Measurements from ENCODE around the gene C2CD2.

C2CD2 gene

GRCh38 chr21:41980561-41980960, 26.7 kb upstream of the C2CD2 start:
- no peak overlapping the region for H3K4me3 ChIP-seq (ENCODE audit: low read length)
- TF ChIP-seq ZNF274 (IDR thresholded peaks at IDR 0.05; ENCODE audit: low read depth, low read length): no peak

- no peak for TF ChIP-seq ZNF274 (IDR thresholded peaks at IDR 0.05; ENCODE audit: low read depth, low read length)
- H3K4me3 ChIP-seq (ENCODE audit: low read length): no peak overlapping the region
Measured at GRCh38 chr21:41979751-41980369, 26.0 kb upstream of the C2CD2 start.

- no peak for TF ChIP-seq ZNF274 (IDR thresholded peaks at IDR 0.05; ENCODE audit: low read depth, low read length)
- H3K4me3 ChIP-seq (ENCODE audit: low read length): no peak overlapping the region
Measured at GRCh38 chr21:41979335-41979734, 25.5 kb upstream of the C2CD2 start.

- no peak overlapping the region for H3K4me3 ChIP-seq (ENCODE audit: low read length)
- no peak for TF ChIP-seq ZNF274 (IDR thresholded peaks at IDR 0.05; ENCODE audit: low read depth, low read length)
Measured at GRCh38 chr21:41977034-41977950, 23.5 kb upstream of the C2CD2 start.

GRCh38 chr21:41976611-41977010, 22.8 kb upstream of the C2CD2 start:
- no peak for TF ChIP-seq ZNF274 (IDR thresholded peaks at IDR 0.05; ENCODE audit: low read depth, low read length)
- no peak overlapping the region for H3K4me3 ChIP-seq (ENCODE audit: low read length)

- no peak overlapping the region for H3K4me3 ChIP-seq (ENCODE audit: low read length)
- TF ChIP-seq ZNF274 (IDR thresholded peaks at IDR 0.05; ENCODE audit: low read depth, low read length): no peak
Measured at GRCh38 chr21:41975391-41976272, 21.8 kb upstream of the C2CD2 start.

- no peak overlapping the region for H3K4me3 ChIP-seq (ENCODE audit: low read length)
- TF ChIP-seq ZNF274 (IDR thresholded peaks at IDR 0.05; ENCODE audit: low read depth, low read length): no peak
Measured at GRCh38 chr21:41974752-41975053, 20.9 kb upstream of the C2CD2 start.

- TF ChIP-seq ZNF274 (IDR thresholded peaks at IDR 0.05; ENCODE audit: low read depth, low read length): no peak
- no peak overlapping the region for H3K4me3 ChIP-seq (ENCODE audit: low read length)
Measured at GRCh38 chr21:41973861-41974751, 20.3 kb upstream of the C2CD2 start.

GRCh38 chr21:41973427-41973831, 19.6 kb upstream of the C2CD2 start:
- TF ChIP-seq ZNF274 (IDR thresholded peaks at IDR 0.05; ENCODE audit: low read depth, low read length): no peak
- H3K4me3 ChIP-seq (ENCODE audit: low read length): no peak overlapping the region

GRCh38 chr21:41972511-41973205, 18.8 kb upstream of the C2CD2 start:
- no peak overlapping the region for H3K4me3 ChIP-seq (ENCODE audit: low read length)
- no peak for TF ChIP-seq ZNF274 (IDR thresholded peaks at IDR 0.05; ENCODE audit: low read depth, low read length)

GRCh38 chr21:41971891-41972290, 18.1 kb upstream of the C2CD2 start:
- no peak for TF ChIP-seq ZNF274 (IDR thresholded peaks at IDR 0.05; ENCODE audit: low read depth, low read length)
- H3K4me3 ChIP-seq (ENCODE audit: low read length): no peak overlapping the region

GRCh38 chr21:41970751-41971653, 17.2 kb upstream of the C2CD2 start:
- H3K4me3 ChIP-seq (ENCODE audit: low read length): no peak overlapping the region
- no peak for TF ChIP-seq ZNF274 (IDR thresholded peaks at IDR 0.05; ENCODE audit: low read depth, low read length)
